Ishikawa (cell line): ENCODE measurements around the gene UQCC2.

ENCODE experiments used
- CEBPB ChIP-seq: IDR thresholded peaks from 2 replicates; pipeline ENCODE4 v1.6.1; 2012
- CREB1 ChIP-seq: IDR thresholded peaks from 2 replicates; pipeline ENCODE4 v1.6.1; 2012; ENCODE audit warnings: low read depth
- EGR1 ChIP-seq: IDR thresholded peaks from 2 replicates; pipeline ENCODE4 v1.6.1; 2012
- EP300 ChIP-seq: IDR thresholded peaks from 2 replicates; pipeline ENCODE4 v1.6.1; 2012; ENCODE audit warnings: borderline replicate concordance
- FOXM1 ChIP-seq: IDR thresholded peaks from 2 replicates; pipeline ENCODE4 v1.6.1; 2012; ENCODE audit warnings: low read depth, borderline replicate concordance
- NFIC ChIP-seq: IDR thresholded peaks from 2 replicates; pipeline ENCODE4 v1.6.1; 2012
- RAD21 ChIP-seq: IDR thresholded peaks from 2 replicates; pipeline ENCODE4 v1.6.1; 2012; ENCODE audit warnings: low read depth
- REST ChIP-seq: IDR thresholded peaks from 2 replicates; pipeline ENCODE4 v1.6.1; 2012; ENCODE audit warnings: low read depth, mild to moderate bottlenecking
- TAF1 ChIP-seq: IDR thresholded peaks from 2 replicates; pipeline ENCODE4 v1.6.1; 2012; ENCODE audit warnings: low read depth, mild to moderate bottlenecking
- USF1 ChIP-seq: IDR thresholded peaks from 2 replicates; pipeline ENCODE4 v1.6.1; 2012
- YY1 ChIP-seq: IDR thresholded peaks from 2 replicates; pipeline ENCODE4 v1.6.1; 2012; ENCODE audit warnings: low read depth
- ZBTB7A ChIP-seq: IDR thresholded peaks from 2 replicates; pipeline ENCODE4 v1.6.1; 2012; ENCODE audit warnings: low read depth

DNA sequence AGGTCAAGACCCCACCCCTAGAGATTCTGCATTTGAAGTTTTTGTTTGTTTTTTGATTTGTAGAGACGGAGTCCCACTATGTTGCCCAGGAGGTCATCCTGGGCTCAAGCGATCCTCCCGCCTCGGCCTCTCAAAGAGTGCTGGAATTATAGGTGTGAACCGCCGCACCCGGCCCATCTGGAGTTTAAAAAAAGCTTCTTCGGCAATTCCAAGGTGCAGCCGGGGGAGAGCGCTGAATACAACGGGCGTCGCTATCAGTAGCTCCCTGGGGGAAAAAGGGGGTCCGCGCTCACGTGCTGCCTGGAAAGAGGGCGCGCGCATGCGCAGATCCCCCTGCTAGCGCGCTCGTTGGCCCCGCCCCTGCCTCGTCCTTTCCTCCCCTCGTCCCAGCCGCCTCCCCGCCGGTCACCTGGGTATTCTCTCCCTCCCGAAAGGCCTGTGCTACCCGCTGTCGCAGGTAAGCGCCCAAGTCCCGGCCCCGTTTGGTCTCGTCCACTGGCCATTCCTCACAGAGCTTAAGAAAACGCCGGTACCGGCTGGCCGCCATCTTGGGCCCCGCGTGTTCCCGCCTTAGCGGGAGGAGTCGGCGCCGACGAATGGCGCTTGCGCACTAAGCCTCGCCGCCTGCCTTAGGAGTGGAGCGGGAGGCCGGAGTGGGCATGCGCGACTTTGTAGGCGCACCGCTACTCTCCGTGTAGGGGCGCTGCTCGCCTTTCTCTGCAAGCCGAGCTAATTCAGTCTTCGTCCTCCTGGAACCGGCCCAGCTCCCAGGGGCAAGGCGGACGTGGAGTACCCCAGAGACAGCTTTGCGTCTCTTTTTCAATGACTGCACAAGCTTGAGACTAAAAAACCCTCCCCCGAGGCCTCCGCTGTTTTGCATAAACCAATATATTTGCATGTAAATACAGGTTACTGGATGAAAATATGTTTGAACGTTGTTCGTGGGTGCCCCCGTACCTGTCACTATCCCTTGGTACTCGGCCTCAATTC is at the start of gene UQCC2:
- TF ChIP-seq REST (no peak), CEBPB (no peak), RAD21 (peak; percentile 81), FOXM1 (no peak), YY1 (peak; percentile 97), ZBTB7A (peak; percentile 79), USF1 (peak; percentile 86), NFIC (peak; percentile 45), CREB1 (no peak), EP300 (no peak), TAF1 (peak; percentile 99), EGR1 (peak; percentile 17; the same call in 1 of the 2 replicates)
